WTC11 (cell line): ENCODE data around the gene TCAP. TPM values are rescaled to one million over a fixed set of nuclear protein-coding genes. Genes with fewer than 3 reads are reported as not detected.

ENCODE experiments used
- ATAC-seq: fragments of 200-7000 bp; cut with Tn5 transposase; 2 replicates; pipeline ENCODE4 v1.10.0; 2021; ENCODE audit warnings: mild to moderate bottlenecking, moderate library complexity
- CTCF ChIA-PET: fragments of 300-600 bp; sonication (Branson Sonifier 250); formaldehyde crosslinking; loops from one replicate; lab custom pipeline; 2021; ENCODE audit warnings: antibody characterized with exemption; lab: Charles Lee
- POLR2A ChIA-PET: fragments of 350-600 bp; sonication (Branson Sonifier 250); formaldehyde crosslinking; loops from one replicate; lab custom pipeline; 2021; ENCODE audit warnings: antibody characterized with exemption; lab: Charles Lee
- DNase-seq: peaks from one replicate; pipeline ENCODE4 v3.0.0; 2021; ENCODE audit warnings: low spot score
- H3K27ac Mint-ChIP-seq: 2 replicates; pipeline ENCODE4 v1.8.0; 2021; ENCODE audit warnings: mixed read lengths
- H3K27me3 Mint-ChIP-seq: 2 replicates; pipeline ENCODE4 v1.8.0; 2021; ENCODE audit warnings: low read depth, mild to moderate bottlenecking, moderate library complexity, mixed read lengths
- H3K36me3 Mint-ChIP-seq: 2 replicates; pipeline ENCODE4 v1.8.0; 2021; ENCODE audit warnings: mixed read lengths
- H3K4me1 Mint-ChIP-seq: 2 replicates; pipeline ENCODE4 v1.8.0; 2022; ENCODE audit warnings: mixed read lengths
- H3K4me3 Mint-ChIP-seq: 2 replicates; pipeline ENCODE4 v1.8.0; 2021; ENCODE audit warnings: mild to moderate bottlenecking, moderate library complexity, mixed read lengths
- H3K9me3 Mint-ChIP-seq: 2 replicates; pipeline ENCODE4 v1.8.0; 2021; ENCODE audit warnings: mixed read lengths
- CBFB ChIP-seq: sonication (generic); formaldehyde crosslinking; IDR thresholded peaks from 2 replicates; pipeline ENCODE4 v1.8.1; 2022; ENCODE audit warnings: mild to moderate bottlenecking, low read depth, missing genetic modification reagents
- FOXJ3 ChIP-seq: sonication (generic); formaldehyde crosslinking; IDR thresholded peaks from 2 replicates; pipeline ENCODE4 v1.9.0; 2021; ENCODE audit warnings: missing genetic modification reagents, mild to moderate bottlenecking, borderline replicate concordance
- HMGA2 ChIP-seq: fragments of 250-450 bp; sonication (Bioruptor Pico); IDR thresholded peaks from 2 replicates; pipeline ENCODE4 v1.4.0; 2021; ENCODE audit warnings: mild to moderate bottlenecking, moderate library complexity
- JUN ChIP-seq: sonication (generic); formaldehyde crosslinking; IDR thresholded peaks from 2 replicates; pipeline ENCODE4 v1.8.0; 2023; ENCODE audit warnings: mild to moderate bottlenecking, missing genetic modification reagents
- NFYB ChIP-seq: sonication (generic); formaldehyde crosslinking; conservative IDR thresholded peaks from 2 replicates; pipeline ENCODE4 v1.8.0; 2022; ENCODE audit warnings: low read depth, missing genetic modification reagents
- NR3C1 ChIP-seq: sonication (generic); formaldehyde crosslinking; conservative IDR thresholded peaks from 2 replicates; pipeline ENCODE4 v1.8.1; 2023; ENCODE audit warnings: low read depth, mild to moderate bottlenecking, missing genetic modification reagents
- ZNF138 ChIP-seq: sonication (generic); formaldehyde crosslinking; conservative IDR thresholded peaks from 2 replicates; pipeline ENCODE4 v1.8.1; 2022; ENCODE audit warnings: mild to moderate bottlenecking, moderate library complexity, missing genetic modification reagents
- ZNF219 ChIP-seq: sonication (generic); formaldehyde crosslinking; IDR thresholded peaks from 2 replicates; pipeline ENCODE4 v1.8.0; 2023; ENCODE audit warnings: missing genetic modification reagents, mild to moderate bottlenecking, borderline replicate concordance
- ZNF423 ChIP-seq: fragments of 250-450 bp; sonication (Bioruptor Pico); IDR thresholded peaks from 2 replicates; pipeline ENCODE4 v2.1.2; 2022; ENCODE audit warnings: mild to moderate bottlenecking, moderate library complexity
- total RNA-seq: library from RNA; stranded (reverse); gene quantifications from 3 replicates; pipeline ENCODE4 v1.2.3, GENCODE V29; 2021
- TF ChIP-seq, protein P1 (sequence below): sonication (generic); formaldehyde crosslinking; IDR thresholded peaks from 2 replicates; pipeline ENCODE4 v1.8.0; 2023; ENCODE audit warnings: missing genetic modification reagents, mild to moderate bottlenecking, borderline replicate concordance
- TF ChIP-seq, protein P2 (sequence below): fragments of 200-600 bp; IDR thresholded peaks from 2 replicates; pipeline ENCODE4 v1.8.0; 2022; ENCODE audit warnings: antibody characterized with exemption
- TF ChIP-seq, protein P3 (sequence below): sonication (generic); formaldehyde crosslinking; IDR thresholded peaks from 2 replicates; pipeline ENCODE4 v1.8.0; 2022; ENCODE audit warnings: mild to moderate bottlenecking, missing genetic modification reagents
- TF ChIP-seq, protein P4 (sequence below): sonication (generic); formaldehyde crosslinking; IDR thresholded peaks from 2 replicates; pipeline ENCODE4 v1.8.0; 2023; ENCODE audit warnings: missing genetic modification reagents
- TF ChIP-seq, protein P5 (sequence below): fragments of 250-450 bp; sonication (Bioruptor Pico); IDR thresholded peaks from 2 replicates; pipeline ENCODE4 v1.9.0; 2021; ENCODE audit warnings: moderate library complexity, mild to moderate bottlenecking, inconsistent platforms, borderline replicate concordance
- TF ChIP-seq, protein P6 (sequence below): sonication (generic); formaldehyde crosslinking; IDR thresholded peaks from 2 replicates; pipeline ENCODE4 v1.8.1; 2022; ENCODE audit warnings: missing genetic modification reagents, borderline replicate concordance

TCAP gene
- total RNA-seq, 1 experiment from 2014 or later, result 2.9 TPM

DNA sequence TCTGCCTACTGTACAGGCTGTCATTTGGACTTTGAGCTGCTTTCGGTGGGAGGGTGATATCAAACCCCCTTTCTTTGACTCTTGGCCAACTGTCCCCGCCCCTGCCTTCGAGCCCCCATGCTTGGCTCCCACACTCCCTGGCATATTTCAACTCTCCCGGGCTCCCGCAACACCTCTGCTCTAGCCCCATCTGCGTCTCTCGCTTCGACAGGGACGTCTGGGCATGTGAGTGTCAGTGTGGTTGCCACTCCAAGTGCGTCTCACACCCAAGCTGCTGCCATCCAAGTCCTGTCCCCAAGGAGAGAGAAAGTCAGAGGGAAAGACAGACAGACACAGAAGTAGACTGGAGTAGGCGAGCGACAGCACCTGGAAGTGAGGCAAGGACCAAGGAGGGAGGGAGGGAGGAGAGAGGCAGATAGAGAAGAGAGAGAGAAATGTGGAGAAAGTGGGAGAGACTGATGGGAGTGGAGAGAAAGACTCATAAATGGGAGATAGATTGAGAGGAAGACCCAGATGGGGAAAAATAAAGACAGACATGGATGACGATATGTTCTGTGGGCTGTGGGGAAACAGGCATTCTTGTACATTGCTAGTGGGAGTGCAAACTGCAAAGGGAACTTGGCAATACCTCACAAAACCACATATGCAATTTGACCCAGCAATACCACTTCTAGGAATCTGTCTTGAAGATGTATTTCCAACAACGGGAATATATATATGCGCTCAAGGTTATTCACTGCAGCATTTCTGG, 16.4 kb upstream of the TCAP start (continued):
- TF ChIP-seq, protein P1, sequence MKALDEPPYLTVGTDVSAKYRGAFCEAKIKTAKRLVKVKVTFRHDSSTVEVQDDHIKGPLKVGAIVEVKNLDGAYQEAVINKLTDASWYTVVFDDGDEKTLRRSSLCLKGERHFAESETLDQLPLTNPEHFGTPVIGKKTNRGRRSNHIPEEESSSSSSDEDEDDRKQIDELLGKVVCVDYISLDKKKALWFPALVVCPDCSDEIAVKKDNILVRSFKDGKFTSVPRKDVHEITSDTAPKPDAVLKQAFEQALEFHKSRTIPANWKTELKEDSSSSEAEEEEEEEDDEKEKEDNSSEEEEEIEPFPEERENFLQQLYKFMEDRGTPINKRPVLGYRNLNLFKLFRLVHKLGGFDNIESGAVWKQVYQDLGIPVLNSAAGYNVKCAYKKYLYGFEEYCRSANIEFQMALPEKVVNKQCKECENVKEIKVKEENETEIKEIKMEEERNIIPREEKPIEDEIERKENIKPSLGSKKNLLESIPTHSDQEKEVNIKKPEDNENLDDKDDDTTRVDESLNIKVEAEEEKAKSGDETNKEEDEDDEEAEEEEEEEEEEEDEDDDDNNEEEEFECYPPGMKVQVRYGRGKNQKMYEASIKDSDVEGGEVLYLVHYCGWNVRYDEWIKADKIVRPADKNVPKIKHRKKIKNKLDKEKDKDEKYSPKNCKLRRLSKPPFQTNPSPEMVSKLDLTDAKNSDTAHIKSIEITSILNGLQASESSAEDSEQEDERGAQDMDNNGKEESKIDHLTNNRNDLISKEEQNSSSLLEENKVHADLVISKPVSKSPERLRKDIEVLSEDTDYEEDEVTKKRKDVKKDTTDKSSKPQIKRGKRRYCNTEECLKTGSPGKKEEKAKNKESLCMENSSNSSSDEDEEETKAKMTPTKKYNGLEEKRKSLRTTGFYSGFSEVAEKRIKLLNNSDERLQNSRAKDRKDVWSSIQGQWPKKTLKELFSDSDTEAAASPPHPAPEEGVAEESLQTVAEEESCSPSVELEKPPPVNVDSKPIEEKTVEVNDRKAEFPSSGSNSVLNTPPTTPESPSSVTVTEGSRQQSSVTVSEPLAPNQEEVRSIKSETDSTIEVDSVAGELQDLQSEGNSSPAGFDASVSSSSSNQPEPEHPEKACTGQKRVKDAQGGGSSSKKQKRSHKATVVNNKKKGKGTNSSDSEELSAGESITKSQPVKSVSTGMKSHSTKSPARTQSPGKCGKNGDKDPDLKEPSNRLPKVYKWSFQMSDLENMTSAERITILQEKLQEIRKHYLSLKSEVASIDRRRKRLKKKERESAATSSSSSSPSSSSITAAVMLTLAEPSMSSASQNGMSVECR (CRISPR knock-in tag), result no peak
- TF ChIP-seq, protein P2, sequence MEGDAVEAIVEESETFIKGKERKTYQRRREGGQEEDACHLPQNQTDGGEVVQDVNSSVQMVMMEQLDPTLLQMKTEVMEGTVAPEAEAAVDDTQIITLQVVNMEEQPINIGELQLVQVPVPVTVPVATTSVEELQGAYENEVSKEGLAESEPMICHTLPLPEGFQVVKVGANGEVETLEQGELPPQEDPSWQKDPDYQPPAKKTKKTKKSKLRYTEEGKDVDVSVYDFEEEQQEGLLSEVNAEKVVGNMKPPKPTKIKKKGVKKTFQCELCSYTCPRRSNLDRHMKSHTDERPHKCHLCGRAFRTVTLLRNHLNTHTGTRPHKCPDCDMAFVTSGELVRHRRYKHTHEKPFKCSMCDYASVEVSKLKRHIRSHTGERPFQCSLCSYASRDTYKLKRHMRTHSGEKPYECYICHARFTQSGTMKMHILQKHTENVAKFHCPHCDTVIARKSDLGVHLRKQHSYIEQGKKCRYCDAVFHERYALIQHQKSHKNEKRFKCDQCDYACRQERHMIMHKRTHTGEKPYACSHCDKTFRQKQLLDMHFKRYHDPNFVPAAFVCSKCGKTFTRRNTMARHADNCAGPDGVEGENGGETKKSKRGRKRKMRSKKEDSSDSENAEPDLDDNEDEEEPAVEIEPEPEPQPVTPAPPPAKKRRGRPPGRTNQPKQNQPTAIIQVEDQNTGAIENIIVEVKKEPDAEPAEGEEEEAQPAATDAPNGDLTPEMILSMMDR, result no peak
- TF ChIP-seq, protein P3, sequence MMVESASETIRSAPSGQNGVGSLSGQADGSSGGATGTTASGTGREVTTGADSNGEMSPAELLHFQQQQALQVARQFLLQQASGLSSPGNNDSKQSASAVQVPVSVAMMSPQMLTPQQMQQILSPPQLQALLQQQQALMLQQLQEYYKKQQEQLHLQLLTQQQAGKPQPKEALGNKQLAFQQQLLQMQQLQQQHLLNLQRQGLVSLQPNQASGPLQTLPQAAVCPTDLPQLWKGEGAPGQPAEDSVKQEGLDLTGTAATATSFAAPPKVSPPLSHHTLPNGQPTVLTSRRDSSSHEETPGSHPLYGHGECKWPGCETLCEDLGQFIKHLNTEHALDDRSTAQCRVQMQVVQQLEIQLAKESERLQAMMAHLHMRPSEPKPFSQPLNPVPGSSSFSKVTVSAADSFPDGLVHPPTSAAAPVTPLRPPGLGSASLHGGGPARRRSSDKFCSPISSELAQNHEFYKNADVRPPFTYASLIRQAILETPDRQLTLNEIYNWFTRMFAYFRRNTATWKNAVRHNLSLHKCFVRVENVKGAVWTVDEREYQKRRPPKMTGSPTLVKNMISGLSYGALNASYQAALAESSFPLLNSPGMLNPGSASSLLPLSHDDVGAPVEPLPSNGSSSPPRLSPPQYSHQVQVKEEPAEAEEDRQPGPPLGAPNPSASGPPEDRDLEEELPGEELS (CRISPR knock-in tag), result no peak
- TF ChIP-seq CBFB (CRISPR knock-in tag), result no peak
- TF ChIP-seq, protein P4, sequence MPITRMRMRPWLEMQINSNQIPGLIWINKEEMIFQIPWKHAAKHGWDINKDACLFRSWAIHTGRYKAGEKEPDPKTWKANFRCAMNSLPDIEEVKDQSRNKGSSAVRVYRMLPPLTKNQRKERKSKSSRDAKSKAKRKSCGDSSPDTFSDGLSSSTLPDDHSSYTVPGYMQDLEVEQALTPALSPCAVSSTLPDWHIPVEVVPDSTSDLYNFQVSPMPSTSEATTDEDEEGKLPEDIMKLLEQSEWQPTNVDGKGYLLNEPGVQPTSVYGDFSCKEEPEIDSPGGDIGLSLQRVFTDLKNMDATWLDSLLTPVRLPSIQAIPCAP (CRISPR knock-in tag), result no peak
- no peak for TF ChIP-seq JUN (CRISPR knock-in tag)
- TF ChIP-seq HMGA2 (CRISPR knock-in tag), result no peak
- no peak for TF ChIP-seq NFYB (CRISPR knock-in tag)
- no peak for TF ChIP-seq ZNF423 (CRISPR knock-in tag)
- TF ChIP-seq, protein P5, sequence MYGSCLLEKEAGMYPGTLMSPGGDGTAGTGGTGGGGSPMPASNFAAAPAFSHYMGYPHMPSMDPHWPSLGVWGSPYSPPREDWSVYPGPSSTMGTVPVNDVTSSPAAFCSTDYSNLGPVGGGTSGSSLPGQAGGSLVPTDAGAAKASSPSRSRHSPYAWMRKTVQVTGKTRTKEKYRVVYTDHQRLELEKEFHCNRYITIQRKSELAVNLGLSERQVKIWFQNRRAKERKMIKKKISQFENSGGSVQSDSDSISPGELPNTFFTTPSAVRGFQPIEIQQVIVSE (CRISPR knock-in tag), result no peak
- TF ChIP-seq FOXJ3 (CRISPR knock-in tag), result no peak
- TF ChIP-seq, protein P6, sequence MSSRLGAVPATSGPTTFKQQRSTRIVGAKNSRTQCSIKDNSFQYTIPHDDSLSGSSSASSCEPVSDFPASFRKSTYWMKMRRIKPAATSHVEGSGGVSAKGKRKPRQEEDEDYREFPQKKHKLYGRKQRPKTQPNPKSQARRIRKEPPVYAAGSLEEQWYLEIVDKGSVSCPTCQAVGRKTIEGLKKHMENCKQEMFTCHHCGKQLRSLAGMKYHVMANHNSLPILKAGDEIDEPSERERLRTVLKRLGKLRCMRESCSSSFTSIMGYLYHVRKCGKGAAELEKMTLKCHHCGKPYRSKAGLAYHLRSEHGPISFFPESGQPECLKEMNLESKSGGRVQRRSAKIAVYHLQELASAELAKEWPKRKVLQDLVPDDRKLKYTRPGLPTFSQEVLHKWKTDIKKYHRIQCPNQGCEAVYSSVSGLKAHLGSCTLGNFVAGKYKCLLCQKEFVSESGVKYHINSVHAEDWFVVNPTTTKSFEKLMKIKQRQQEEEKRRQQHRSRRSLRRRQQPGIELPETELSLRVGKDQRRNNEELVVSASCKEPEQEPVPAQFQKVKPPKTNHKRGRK (CRISPR knock-in tag), result no peak

DNA sequence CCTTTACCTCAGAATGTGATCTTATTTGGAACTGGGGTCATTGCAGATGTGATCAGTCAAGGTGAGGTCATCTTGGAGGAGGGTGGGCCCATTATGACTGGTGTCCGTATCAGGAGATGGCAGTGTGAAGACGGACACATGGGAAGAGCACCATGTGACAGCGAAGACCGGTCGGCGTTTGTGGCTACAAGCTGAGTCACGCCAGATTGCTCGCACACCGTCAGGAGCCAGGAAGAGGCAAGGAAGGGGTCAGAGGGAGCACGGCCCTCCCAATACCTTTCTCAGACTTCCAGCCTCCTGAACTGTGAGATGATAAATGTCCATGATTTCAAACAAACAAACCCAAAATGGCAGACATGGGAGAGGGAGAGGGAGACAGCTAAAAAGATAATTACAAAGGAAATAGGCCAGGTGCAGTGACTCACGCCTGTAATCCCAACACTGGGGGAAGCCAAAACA, 15.0 kb upstream of the TCAP start:
- TF ChIP-seq NR3C1 (CRISPR knock-in tag), result no peak
- TF ChIP-seq ZNF138, result no peak
- TF ChIP-seq ZNF219 (CRISPR knock-in tag), result no peak
- no peak overlapping the region for H3K4me3 Mint-ChIP-seq
- ChIA-PET CTCF (interaction anchor here (1.0 to 18.1 kb wide), 3 partner anchors 19 to 55 kb away, joined by 3 to 851 read pairs (median 272); partner anchors contain the start of genes PNMT, PPP1R1B, STARD3 and TCAP), POLR2A (interaction anchor here (0.6 kb wide), 1 partner anchor 8 kb away, joined by 3 read pairs; no protein-coding TSS in a partner anchor)
- no peaks in the 10 kb centered on the region; the same call in 1 of the 2 replicates for H3K36me3 Mint-ChIP-seq
- peaks cover 46% of the 10 kb centered on the region for H3K4me1 Mint-ChIP-seq
- H3K27me3 Mint-ChIP-seq, result no peaks in the 10 kb centered on the region; the same call in 1 of the 2 replicates
- H3K27ac Mint-ChIP-seq, result no peak overlapping the region
- DNase-seq (no peak), ATAC-seq (no peak)
- H3K9me3 Mint-ChIP-seq, result no peaks in the 10 kb centered on the region
